ENCODE data around the gene ZFAND6.

The ZFAND6 gene

GRCh38 chr15:80052597-80053304 lies 6.7 kb upstream of the ZFAND6 start:
- no peak for DNase-seq (ENCODE audit: low spot score)

- DNase-seq (ENCODE audit: low spot score) = no peak
These were observed 3.5 kb upstream of the ZFAND6 start for GRCh38 chr15:80055933-80056332.

- DNase-seq (ENCODE audit: low spot score) = no peak
These were observed 1.4 kb upstream of the ZFAND6 start for GRCh38 chr15:80058044-80058443.

- DNase-seq (ENCODE audit: low spot score) = peak; percentile 85
These were observed 395 bp downstream of the ZFAND6 start for GRCh38 chr15:80059786-80060355.

- no peak for DNase-seq (ENCODE audit: low spot score)
These were observed 1.0 kb downstream of the ZFAND6 start for GRCh38 chr15:80060356-80061006.

GRCh38 chr15:80061582-80061981 lies 2.1 kb downstream of the ZFAND6 start:
- DNase-seq (ENCODE audit: low spot score) = no peak

- DNase-seq (ENCODE audit: low spot score) = no peak
These were observed 7.4 kb downstream of the ZFAND6 start for GRCh38 chr15:80066912-80067311.

- peak; percentile 51 for DNase-seq (ENCODE audit: low spot score)
These were observed 9.1 kb downstream of the ZFAND6 start for GRCh38 chr15:80068578-80068977.

GRCh38 chr15:80070840-80071239 lies 11.4 kb downstream of the ZFAND6 start:
- DNase-seq (ENCODE audit: low spot score) = no peak

GRCh38 chr15:80071652-80072051 lies 12.2 kb downstream of the ZFAND6 start:
- DNase-seq (ENCODE audit: low spot score) = no peak

GRCh38 chr15:80072285-80072994 lies 13.0 kb downstream of the ZFAND6 start:
- peak; percentile 54 for DNase-seq (ENCODE audit: low spot score)

GRCh38 chr15:80073197-80073596 lies 13.7 kb downstream of the ZFAND6 start:
- no peak for DNase-seq (ENCODE audit: low spot score)

GRCh38 chr15:80076321-80077318 lies 17.1 kb downstream of the ZFAND6 start:
- DNase-seq (ENCODE audit: low spot score) = no peak

GRCh38 chr15:80081390-80081789 lies 21.9 kb downstream of the ZFAND6 start:
- no peak for DNase-seq (ENCODE audit: low spot score)

GRCh38 chr15:80087104-80087503 lies 27.6 kb downstream of the ZFAND6 start:
- no peak for DNase-seq (ENCODE audit: low spot score)

- no peak for DNase-seq (ENCODE audit: low spot score)
These were observed 30.6 kb downstream of the ZFAND6 start for GRCh38 chr15:80090041-80090440.

GRCh38 chr15:80090879-80091503 lies 31.5 kb downstream of the ZFAND6 start:
- DNase-seq (ENCODE audit: low spot score) = no peak

- peak; percentile 7 for DNase-seq (ENCODE audit: low spot score)
These were observed 34.5 kb downstream of the ZFAND6 start for GRCh38 chr15:80093854-80094418.

GRCh38 chr15:80095511-80095910 lies 36.0 kb downstream of the ZFAND6 start:
- DNase-seq (ENCODE audit: low spot score) = no peak

GRCh38 chr15:80095969-80096368 lies 36.5 kb downstream of the ZFAND6 start:
- DNase-seq (ENCODE audit: low spot score) = no peak

GRCh38 chr15:80098341-80098740 lies 38.9 kb downstream of the ZFAND6 start:
- no peak for DNase-seq (ENCODE audit: low spot score)
